Gastroesophageal sphincter (tissue), 3 donors: ENCODE data around the gene TEKT5.

Source experiments
- EP300 ChIP-seq: sonication (generic); formaldehyde crosslinking; IDR thresholded peaks from one replicate; pipeline ENCODE4 v1.6.1; 2017; ENCODE audit warnings: antibody characterized with exemption, mild to moderate bottlenecking
- POLR2A ChIP-seq, 2 donors: fragments of 450-650 bp; IDR thresholded peaks; one replicate each; pipeline ENCODE4 v1.6.1; 2017; ENCODE audit warnings: antibody characterized with exemption in 2 of 2, mild to moderate bottlenecking in 2 of 2, moderate library complexity in 1 of 2
- POLR2AphosphoS5 ChIP-seq: sonication (generic); formaldehyde crosslinking; IDR thresholded peaks from one replicate; pipeline ENCODE4 v1.6.1; 2017; ENCODE audit warnings: antibody characterized with exemption
- TF ChIP-seq, protein P1 (sequence below), 4 experiments: fragments of 200-600 bp in 2 of 4; fragments of 450-650 bp in 2 of 4; sonication (generic) in 1 of 4; IDR thresholded peaks; one replicate each; pipeline ENCODE4 v1.5.1; 2017 to 2019; ENCODE audit warnings: antibody characterized with exemption in 4 of 4, mild to moderate bottlenecking in 2 of 4, moderate library complexity in 2 of 4

DNA sequence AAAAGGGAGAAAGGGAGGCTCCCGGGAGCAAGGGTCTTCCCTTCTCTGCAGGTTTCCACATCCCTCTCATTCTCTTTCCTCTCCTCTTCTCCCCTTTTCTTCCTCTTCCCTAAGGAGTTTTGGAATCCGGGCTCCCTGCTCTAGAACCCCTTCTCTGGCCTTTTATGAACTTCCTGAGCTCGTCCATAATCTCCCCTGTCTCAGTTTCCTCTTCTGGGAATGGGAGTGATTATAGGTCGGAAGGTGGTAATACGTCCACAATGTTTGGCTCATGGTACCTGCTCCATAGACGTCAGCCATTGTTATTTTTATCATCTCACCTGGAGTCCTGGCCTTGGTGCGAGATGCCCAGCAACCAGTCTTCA is 113.9 kb downstream of the TEKT5 start:
- TF ChIP-seq, protein P1, sequence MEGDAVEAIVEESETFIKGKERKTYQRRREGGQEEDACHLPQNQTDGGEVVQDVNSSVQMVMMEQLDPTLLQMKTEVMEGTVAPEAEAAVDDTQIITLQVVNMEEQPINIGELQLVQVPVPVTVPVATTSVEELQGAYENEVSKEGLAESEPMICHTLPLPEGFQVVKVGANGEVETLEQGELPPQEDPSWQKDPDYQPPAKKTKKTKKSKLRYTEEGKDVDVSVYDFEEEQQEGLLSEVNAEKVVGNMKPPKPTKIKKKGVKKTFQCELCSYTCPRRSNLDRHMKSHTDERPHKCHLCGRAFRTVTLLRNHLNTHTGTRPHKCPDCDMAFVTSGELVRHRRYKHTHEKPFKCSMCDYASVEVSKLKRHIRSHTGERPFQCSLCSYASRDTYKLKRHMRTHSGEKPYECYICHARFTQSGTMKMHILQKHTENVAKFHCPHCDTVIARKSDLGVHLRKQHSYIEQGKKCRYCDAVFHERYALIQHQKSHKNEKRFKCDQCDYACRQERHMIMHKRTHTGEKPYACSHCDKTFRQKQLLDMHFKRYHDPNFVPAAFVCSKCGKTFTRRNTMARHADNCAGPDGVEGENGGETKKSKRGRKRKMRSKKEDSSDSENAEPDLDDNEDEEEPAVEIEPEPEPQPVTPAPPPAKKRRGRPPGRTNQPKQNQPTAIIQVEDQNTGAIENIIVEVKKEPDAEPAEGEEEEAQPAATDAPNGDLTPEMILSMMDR (IDR thresholded peaks at IDR 0.05) = no peak
- TF ChIP-seq POLR2AphosphoS5 (no peak), POLR2A (IDR thresholded peaks at IDR 0.05) (no peak), EP300 (no peak)
